Sigmoid colon (tissue), 7 donors: ENCODE results near the gene SMYD4. TPM values are rescaled to one million over a fixed set of nuclear protein-coding genes. Genes with fewer than 3 reads are reported as not detected.
"Not testable (repeated sequence)": the region's sequence is repeated elsewhere in the genome, so short reads cannot be mapped to it uniquely, and the experiment has no call there.

Source experiments
- DNase-seq: peaks from one replicate; pipeline ENCODE4 v3.0.0-alpha.2; 2019
- H3K27ac ChIP-seq, 4 donors: fragments of 200-600 bp; sonication (generic); one replicate each; pipeline ENCODE4 v1.5.1; 2016 to 2019; ENCODE audit warnings: mild to moderate bottlenecking in 1 of 4
- H3K27me3 ChIP-seq, 3 donors: fragments of 200-600 bp; sonication (generic); one replicate each; pipeline ENCODE4 v1.5.1; 2019; ENCODE audit warnings: mild to moderate bottlenecking in 1 of 3
- H3K36me3 ChIP-seq, 4 donors: fragments of 200-600 bp; sonication (generic); one replicate each; pipeline ENCODE4 v1.5.1; 2016 to 2019
- H3K4me1 ChIP-seq, 4 donors: fragments of 200-600 bp; sonication (generic); one replicate each; pipeline ENCODE4 v1.5.1; 2017 to 2019
- H3K4me3 ChIP-seq, 4 donors: fragments of 200-600 bp; sonication (generic); one replicate each; pipeline ENCODE4 v1.5.1; 2017 to 2019; ENCODE audit warnings: mild to moderate bottlenecking in 2 of 4, moderate library complexity in 1 of 4
- H3K9me3 ChIP-seq, 4 donors: fragments of 200-600 bp in 3 of 4; sonication (generic) in 3 of 4; one replicate each; pipeline versions ENCODE4 v1.5.1 to v1.6.1; 2013 to 2019
- EP300 ChIP-seq, 4 donors: sonication (generic); formaldehyde crosslinking; IDR thresholded peaks; one replicate each; pipeline ENCODE4 v1.6.1; 2017; ENCODE audit warnings: antibody characterized with exemption in 4 of 4
- POLR2A ChIP-seq, 2 donors: fragments of 450-650 bp; IDR thresholded peaks; one replicate each; pipeline ENCODE4 v1.6.1; 2016; ENCODE audit warnings: antibody characterized with exemption in 2 of 2, mild to moderate bottlenecking in 2 of 2, moderate library complexity in 2 of 2
- POLR2AphosphoS5 ChIP-seq, 4 donors: sonication (generic); formaldehyde crosslinking; IDR thresholded peaks; one replicate each; pipeline ENCODE4 v1.6.1; 2017; ENCODE audit warnings: antibody characterized with exemption in 4 of 4
- WGBS, 2 donors: extraction: QIAGEN DNeasy Blood & Tissue Kit; methylation state at CpG; one replicate each; pipeline ENCODE4 v1.1.7; 2013; 5-methylcytosine and 5-hydroxymethylcytosine counted together
- intact Hi-C: fragments of 100-400 bp; cut with DNase I; formaldehyde crosslinking; loops from one replicate; pipeline ENCODE4 v1.15.1; 2023
- polyA plus RNA-seq, 3 donors: library from polyadenylated mRNA; stranded (reverse); fragments of 200-250 nt; gene quantifications; one replicate each; pipeline ENCODE4 v1.2.3, GENCODE V29; 2013
- total RNA-seq, 4 donors: library from RNA; depleted of rRNA; stranded (reverse); fragments of >200 nt; gene quantifications; one replicate each; pipeline ENCODE4 v1.1.0, GENCODE V29; 2016
- TF ChIP-seq, protein P1 (sequence below), 4 experiments: fragments of 450-650 bp in 3 of 4; fragments of 200-600 bp in 1 of 4; IDR thresholded peaks; one replicate each; pipeline ENCODE4 v1.5.1; 2016 to 2019; ENCODE audit warnings: antibody characterized with exemption in 4 of 4, mild to moderate bottlenecking in 3 of 4, moderate library complexity in 2 of 4
- donor health status: healthy with polysubstance abuse.
- donor health status: Bipolar disorder and iron deficiency.
- donor health status: healthy.

The SMYD4 gene
- total and polyA plus RNA-seq, 7 donors, result 2.4 to 19.1 (median 14.3) TPM

- Histone ChIP-seq H3K27ac (no peak overlapping the region), H3K4me3 (no peak overlapping the region), H3K27me3 (no peaks in the 10 kb centered on the region), H3K4me1 (peaks cover 0 to 25% (median 19%) of the 10 kb centered on the region in 4 donors), H3K9me3 (no peaks in the 10 kb centered on the region), H3K36me3 (no peaks in the 10 kb centered on the region)
- TF ChIP-seq EP300 (IDR thresholded peaks at IDR 0.05), result no peak
- no peak for TF ChIP-seq POLR2AphosphoS5 (IDR thresholded peaks at IDR 0.05)
- TF ChIP-seq POLR2A (IDR thresholded peaks at IDR 0.05), result no peak
- TF ChIP-seq, protein P1, sequence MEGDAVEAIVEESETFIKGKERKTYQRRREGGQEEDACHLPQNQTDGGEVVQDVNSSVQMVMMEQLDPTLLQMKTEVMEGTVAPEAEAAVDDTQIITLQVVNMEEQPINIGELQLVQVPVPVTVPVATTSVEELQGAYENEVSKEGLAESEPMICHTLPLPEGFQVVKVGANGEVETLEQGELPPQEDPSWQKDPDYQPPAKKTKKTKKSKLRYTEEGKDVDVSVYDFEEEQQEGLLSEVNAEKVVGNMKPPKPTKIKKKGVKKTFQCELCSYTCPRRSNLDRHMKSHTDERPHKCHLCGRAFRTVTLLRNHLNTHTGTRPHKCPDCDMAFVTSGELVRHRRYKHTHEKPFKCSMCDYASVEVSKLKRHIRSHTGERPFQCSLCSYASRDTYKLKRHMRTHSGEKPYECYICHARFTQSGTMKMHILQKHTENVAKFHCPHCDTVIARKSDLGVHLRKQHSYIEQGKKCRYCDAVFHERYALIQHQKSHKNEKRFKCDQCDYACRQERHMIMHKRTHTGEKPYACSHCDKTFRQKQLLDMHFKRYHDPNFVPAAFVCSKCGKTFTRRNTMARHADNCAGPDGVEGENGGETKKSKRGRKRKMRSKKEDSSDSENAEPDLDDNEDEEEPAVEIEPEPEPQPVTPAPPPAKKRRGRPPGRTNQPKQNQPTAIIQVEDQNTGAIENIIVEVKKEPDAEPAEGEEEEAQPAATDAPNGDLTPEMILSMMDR (IDR thresholded peaks at IDR 0.05), result no peak
- DNase-seq, result no peak
- WGBS, 2 donors, result 88 to 92% methylated on average over 12 of the region's 12 CpGs
- intact Hi-C loops, result no loop called here
Observed at GRCh38 chr17:1767358-1767757, 62.3 kb downstream of the SMYD4 start.

- peaks cover 0 to 25% (median 19%) of the 10 kb centered on the region in 4 donors for H3K4me1 ChIP-seq
- H3K27ac ChIP-seq, result peak overlapping the region in 2 of 4 donors; percentile 15 to 34
- no peaks in the 10 kb centered on the region for H3K27me3 ChIP-seq
Observed at GRCh38 chr17:1766382-1767135, 63.1 kb downstream of the SMYD4 start.

DNA sequence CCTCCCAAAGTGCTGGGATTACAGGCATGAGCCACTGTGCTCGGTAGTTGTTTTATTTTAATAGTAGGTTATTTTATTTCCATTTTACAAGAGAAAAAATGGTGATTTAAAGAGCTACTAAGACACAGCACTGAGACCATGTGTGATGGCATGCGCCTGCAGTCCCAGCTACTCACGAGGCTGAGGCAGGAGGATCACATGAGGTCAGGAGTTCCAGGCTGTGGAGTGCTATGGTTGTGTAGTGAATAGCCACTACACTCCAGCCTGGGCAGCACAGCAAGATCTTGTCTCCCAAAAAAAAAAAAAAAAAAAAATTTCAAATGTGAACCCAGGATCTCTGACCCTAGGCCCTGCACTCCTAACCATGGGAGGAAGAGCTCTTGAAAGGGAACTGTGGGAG lies 64.1 kb downstream of the SMYD4 start:
- peak overlapping the region in 3 of 4 donors; percentile 2 to 71 (median 71) for H3K27ac ChIP-seq
- no peak for DNase-seq
- no peaks in the 10 kb centered on the region for H3K9me3 ChIP-seq
- no peak for TF ChIP-seq POLR2AphosphoS5 (IDR thresholded peaks at IDR 0.05)
- TF ChIP-seq, protein P1 (IDR thresholded peaks at IDR 0.05), result no peak
- TF ChIP-seq EP300 (IDR thresholded peaks at IDR 0.05), result no peak
- no peak for TF ChIP-seq POLR2A (IDR thresholded peaks at IDR 0.05)
- no peak overlapping the region for H3K4me3 ChIP-seq
- whole genome bisulfite sequencing, 2 donors, result 94 to 95% methylated on average over 3 of the region's 3 CpGs
- H3K36me3 ChIP-seq, result no peaks in the 10 kb centered on the region
- H3K27me3 ChIP-seq, result no peaks in the 10 kb centered on the region
- intact Hi-C loops, result no loop called here
- H3K4me1 ChIP-seq, result peaks cover 0 to 25% (median 19%) of the 10 kb centered on the region in 4 donors

More at GRCh38 chr17:1766382-1767135, 63.1 kb downstream of the SMYD4 start:
- no peaks in the 10 kb centered on the region for H3K9me3 ChIP-seq
- TF ChIP-seq, protein P1 (IDR thresholded peaks at IDR 0.05), result no peak
- TF ChIP-seq POLR2A (IDR thresholded peaks at IDR 0.05) (no peak), POLR2AphosphoS5 (IDR thresholded peaks at IDR 0.05) (no peak), EP300 (IDR thresholded peaks at IDR 0.05) (no peak)
- H3K36me3 ChIP-seq, result no peaks in the 10 kb centered on the region
- DNase-seq, result no peak
- 63 to 79% methylated on average over 21 of the region's 21 CpGs for WGBS, 2 donors
- no peak overlapping the region for H3K4me3 ChIP-seq
- intact Hi-C loops, result no loop called here

DNA sequence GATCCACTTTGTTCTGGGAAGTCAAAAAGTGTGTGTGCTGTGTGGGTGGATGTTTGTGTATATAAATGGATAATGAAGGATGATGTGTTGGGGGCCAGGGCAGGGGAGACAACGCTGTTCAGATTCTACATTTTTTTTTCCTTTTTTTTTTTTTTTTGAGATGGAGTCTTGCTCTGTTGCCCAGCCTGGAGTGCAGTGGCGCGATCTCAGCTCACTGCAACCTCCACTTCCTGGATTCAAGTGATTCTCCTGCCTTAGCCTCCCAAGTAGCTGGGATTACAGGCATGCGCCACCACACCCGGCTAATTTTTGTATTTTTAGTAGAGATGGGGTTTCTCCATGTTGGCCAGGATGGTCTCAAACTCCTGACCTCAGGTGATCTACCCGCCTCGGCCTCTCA lies 65.0 kb downstream of the SMYD4 start:
- H3K36me3 ChIP-seq, H3K9me3 ChIP-seq, DNase-seq, H3K4me3 ChIP-seq, H3K27me3 ChIP-seq, intact Hi-C loops: not testable (repeated sequence)
- 84 to 88% methylated on average over 7 of the region's 7 CpGs for WGBS, 2 donors
- peaks cover 0 to 20% (median 16%) of the 10 kb centered on the region in 4 donors for H3K4me1 ChIP-seq
- H3K27ac ChIP-seq, result peak overlapping the region; percentile 65 to 71 (median 70)

- peak; percentile 93 for DNase-seq
- Histone ChIP-seq H3K4me3 (peak overlapping the region in 2 of 4 donors; percentile 40 to 50), H3K27me3 (no peaks in the 10 kb centered on the region), H3K9me3 (no peaks in the 10 kb centered on the region), H3K36me3 (no peaks in the 10 kb centered on the region), H3K4me1 (peaks cover 0 to 17% (median 12%) of the 10 kb centered on the region in 4 donors), H3K27ac (peak overlapping the region; percentile 65 to 71 (median 70))
- WGBS, 2 donors, result 4% methylated on average over 11 of the region's 11 CpGs
- TF ChIP-seq POLR2A (IDR thresholded peaks at IDR 0.05) (no peak), EP300 (IDR thresholded peaks at IDR 0.05) (no peak), POLR2AphosphoS5 (IDR thresholded peaks at IDR 0.05) (peak; percentile 30 to 78 (median 59))
- TF ChIP-seq, protein P1 (IDR thresholded peaks at IDR 0.05), result no peak
- intact Hi-C loops, result no loop called here
Observed at GRCh38 chr17:1764284-1764683, 65.4 kb downstream of the SMYD4 start.
